AG09319 (cell line): ENCODE measurements around the gene RPS24.

Experiments used
- DNase-seq: peaks from one replicate; pipeline ENCODE4 v3.0.0-alpha.2; 2010; ENCODE audit warnings: low read depth; ENCODE audit errors: extremely low read depth
- TF ChIP-seq, protein P1 (sequence below): IDR thresholded peaks from 2 replicates; pipeline ENCODE4 v1.5.1; 2011; ENCODE audit warnings: low read depth, mild to moderate bottlenecking, inconsistent platforms, low read length, moderate library complexity

RPS24 gene

DNA sequence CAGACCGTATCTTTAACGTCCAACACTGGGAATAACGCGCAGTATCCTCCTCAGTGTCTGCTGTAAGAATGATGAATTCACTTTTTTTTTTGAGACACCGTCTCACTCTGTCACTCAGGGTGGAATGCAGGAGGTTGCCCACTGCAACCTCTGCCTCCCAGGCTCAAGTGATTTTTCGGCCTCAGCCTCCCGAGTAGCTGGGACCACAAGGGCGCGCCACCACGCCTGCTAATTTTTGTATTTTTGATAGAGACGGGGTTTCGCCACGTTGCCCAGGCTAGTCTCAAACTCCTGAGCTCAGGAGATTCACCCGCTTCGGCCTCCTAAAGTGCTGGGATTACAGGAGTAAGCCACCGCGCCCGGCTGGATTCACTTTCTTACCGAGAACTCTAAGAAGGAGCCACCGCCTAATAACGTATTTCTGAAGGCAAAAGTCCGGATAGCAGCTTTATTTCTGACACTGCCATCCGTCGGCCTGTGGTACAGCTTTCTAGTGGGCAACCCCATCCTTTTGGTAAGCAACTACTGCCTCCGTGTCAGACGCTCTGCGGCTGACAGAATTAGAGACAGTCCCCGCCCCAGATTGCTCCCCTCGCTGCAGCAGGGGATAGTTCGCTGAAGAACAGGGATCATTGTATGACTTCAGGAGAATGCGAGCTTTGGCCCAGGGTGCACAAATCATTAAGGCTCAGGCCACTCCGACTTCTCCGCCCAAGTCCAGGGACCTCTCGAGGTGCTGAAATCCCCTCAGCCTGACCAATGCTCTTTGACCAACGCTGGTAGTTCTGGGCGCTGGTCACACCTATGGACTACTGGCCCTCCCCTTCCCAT is 5.0 kb upstream of the RPS24 start:
- TF ChIP-seq, protein P1, sequence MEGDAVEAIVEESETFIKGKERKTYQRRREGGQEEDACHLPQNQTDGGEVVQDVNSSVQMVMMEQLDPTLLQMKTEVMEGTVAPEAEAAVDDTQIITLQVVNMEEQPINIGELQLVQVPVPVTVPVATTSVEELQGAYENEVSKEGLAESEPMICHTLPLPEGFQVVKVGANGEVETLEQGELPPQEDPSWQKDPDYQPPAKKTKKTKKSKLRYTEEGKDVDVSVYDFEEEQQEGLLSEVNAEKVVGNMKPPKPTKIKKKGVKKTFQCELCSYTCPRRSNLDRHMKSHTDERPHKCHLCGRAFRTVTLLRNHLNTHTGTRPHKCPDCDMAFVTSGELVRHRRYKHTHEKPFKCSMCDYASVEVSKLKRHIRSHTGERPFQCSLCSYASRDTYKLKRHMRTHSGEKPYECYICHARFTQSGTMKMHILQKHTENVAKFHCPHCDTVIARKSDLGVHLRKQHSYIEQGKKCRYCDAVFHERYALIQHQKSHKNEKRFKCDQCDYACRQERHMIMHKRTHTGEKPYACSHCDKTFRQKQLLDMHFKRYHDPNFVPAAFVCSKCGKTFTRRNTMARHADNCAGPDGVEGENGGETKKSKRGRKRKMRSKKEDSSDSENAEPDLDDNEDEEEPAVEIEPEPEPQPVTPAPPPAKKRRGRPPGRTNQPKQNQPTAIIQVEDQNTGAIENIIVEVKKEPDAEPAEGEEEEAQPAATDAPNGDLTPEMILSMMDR = no peak
- DNase-seq = no peak

DNA sequence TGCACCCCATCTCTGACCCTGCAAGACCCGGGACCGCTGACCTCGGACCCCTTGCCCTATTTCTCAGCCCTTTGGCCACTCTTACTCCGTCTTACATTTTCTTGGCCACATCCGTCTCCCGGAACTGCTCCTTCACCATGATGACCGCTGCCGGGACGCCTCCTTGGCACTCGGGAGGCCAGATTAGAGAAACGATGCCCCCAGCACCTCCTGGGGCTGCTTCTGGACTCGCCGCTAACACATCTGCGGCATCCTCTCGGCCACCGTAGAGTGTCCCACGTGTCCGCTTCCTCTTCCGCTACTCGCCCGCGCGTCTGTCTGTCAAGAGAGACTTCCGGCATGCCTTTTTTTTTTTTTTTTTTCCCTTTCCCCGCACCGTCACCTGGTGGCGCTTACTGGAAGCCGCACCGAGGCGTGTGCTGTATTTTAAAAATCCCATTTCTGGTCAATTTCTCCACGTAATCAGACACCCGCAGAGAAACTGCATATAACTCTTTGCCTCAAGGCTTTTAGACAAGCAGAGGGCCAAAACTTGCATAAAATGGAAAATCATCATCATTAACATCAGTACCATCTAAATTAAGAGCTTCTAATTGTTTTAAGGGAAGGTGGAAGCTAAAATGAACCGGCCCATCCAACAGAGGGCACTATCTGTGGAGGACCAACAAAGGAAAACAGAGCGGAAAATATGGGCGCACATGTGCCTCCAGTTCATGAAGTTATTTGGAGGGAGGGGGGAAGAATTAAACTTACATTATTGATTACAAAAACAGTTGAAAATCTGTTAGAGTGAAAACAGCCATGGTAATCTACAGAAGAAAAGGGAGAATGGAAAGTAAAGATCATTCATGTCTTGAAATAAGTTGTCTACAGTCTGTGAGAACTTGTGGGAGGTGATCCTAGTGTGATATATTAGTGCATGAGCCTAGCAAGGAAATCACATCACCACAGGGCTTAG is 4.1 kb upstream of the RPS24 start, which contains the start of gene POLR3A:
Gene POLR3A (minus strand): TSS at position 247 of the 958 bp plus-strand sequence. CDS start 108 bp downstream, at position 139.
- TF ChIP-seq, protein P1 = peak; percentile 60

DNA sequence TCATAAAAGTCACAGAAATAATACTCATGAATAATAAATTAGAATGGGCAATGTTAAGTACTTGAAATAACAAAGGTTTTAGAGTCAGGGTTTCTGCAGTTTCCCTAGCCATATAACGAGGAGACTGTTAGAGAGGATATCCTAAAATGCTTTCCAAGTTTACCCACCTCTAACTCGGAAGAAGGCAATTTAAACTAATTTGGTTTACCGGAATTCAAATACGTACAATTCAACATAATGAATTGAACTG is 351 bp upstream of the RPS24 start:
- TF ChIP-seq, protein P1 = no peak
- no peak for DNase-seq

More for the DNA sequence above, 4.1 kb upstream of the RPS24 start, which contains the start of gene POLR3A:
- DNase-seq = peak; percentile 98

DNA sequence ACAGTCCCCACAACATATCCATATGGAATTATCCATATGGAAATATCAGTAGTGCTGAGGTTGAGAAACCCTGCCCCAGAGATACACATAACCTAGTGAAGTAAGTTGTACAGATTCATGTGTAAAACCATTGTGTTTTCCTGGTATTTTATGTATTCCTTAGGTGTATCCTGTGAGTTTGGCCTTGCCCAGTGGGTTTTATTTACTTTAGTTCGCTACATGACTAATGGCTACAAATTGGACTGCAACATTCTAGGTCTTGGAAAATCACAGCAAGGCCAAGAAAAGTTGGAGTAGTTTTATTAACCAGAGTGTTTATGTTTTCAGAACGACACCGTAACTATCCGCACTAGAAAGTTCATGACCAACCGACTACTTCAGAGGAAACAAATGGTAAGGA is 1.4 kb downstream of the RPS24 start:
- no peak for DNase-seq

DNA sequence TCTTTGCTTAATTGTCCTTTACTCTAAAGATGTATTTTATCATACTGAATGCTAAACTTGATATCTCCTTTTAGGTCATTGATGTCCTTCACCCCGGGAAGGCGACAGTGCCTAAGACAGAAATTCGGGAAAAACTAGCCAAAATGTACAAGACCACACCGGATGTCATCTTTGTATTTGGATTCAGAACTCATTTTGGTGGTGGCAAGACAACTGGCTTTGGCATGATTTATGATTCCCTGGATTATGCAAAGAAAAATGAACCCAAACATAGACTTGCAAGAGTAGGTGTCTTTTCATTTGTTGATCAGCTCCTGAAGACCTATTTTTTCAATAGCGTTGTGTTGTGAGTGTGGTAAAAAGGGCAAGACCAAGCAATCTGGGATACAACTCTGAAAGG is 1.8 kb downstream of the RPS24 start:
- TF ChIP-seq, protein P1 = no peak
- no peak for DNase-seq

More for the DNA sequence above, 1.4 kb downstream of the RPS24 start:
- TF ChIP-seq, protein P1 = no peak

DNA sequence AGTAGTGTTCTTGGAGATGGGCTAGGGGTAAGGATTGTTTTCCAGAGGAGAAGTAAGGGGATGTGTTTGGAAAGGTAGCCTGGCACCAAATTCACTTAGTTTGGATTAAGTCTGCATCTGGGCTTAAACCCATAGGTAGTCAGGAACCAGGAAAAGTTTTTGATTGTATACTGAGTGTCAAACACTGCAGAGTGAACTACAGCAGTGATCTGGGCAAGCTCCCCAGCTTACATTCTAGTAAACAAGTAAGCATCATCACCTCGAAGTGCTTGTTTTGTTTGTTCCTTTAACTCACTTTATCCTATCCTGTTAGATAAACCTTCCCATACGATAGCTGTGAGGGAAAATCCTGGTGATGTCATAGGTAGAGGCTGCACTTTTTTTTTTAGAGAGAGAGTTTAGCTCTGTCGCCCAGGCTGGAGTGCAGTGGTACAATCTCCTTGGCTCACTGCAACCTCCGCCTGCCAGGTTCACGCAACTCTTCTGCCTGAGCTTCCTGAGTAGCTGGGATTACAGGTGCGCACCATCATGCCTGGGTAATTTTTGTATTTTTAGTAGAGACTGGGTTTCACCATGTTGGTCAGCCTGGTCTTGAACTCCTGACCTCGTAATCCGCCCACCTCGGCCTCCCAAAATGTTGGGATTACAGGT is 2.4 kb downstream of the RPS24 start:
- no peak for DNase-seq
- TF ChIP-seq, protein P1 = no peak
